Suppressor macrophage (primary cell): Measurements from ENCODE around the gene IBA57.

ENCODE experiments used
- DNase-seq, 4 experiments: peaks; one replicate each; pipeline ENCODE4 v3.0.0-alpha.2; 2020 to 2022

IBA57 gene

DNA sequence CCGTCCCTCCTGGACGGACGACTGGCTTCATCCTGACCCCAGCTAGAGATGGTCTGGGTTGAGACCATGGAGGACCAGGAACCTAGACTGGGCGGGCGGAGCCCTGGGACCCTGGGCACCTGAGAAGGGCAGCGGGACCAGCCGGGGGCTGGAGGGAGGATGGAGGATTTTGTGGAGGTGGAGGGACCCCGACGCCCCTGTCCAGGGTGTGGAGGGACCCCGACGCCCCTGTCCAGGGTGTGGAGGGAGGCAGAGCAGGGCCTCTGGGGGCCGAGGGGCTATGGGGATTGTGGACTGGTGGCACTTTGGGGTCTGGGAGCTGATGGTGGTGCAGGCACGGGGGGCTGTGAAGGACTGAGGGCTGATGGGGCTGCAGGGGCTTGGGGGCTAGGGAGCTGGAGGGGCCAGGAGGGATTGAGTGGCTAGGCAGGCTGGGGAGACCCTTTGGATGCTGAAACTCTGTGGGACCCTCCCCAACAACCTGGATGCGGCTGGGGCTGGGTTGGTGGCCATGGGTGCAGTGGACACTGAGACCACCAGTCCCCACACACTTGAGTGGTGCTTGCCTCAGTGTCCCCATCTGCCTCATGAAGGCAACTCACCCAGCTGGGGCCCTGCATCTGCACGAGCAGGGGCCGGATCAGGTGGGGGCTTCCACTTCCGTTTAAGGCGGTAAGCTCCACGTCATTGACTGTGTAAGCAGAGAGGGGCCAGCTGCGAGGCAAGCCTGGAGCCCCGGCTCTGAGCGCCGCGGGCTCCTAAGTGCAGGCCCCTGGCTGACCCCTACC is 8.5 kb upstream of the IBA57 start:
- DNase-seq = no peak

DNA sequence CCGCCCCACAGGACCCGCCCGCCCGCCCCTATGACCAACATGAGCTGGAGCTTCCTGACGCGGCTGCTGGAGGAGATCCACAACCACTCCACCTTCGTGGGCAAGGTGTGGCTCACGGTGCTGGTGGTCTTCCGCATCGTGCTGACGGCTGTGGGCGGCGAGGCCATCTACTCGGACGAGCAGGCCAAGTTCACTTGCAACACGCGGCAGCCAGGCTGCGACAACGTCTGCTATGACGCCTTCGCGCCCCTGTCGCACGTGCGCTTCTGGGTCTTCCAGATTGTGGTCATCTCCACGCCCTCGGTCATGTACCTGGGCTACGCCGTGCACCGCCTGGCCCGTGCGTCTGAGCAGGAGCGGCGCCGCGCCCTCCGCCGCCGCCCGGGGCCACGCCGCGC is 7.9 kb upstream of the IBA57 start:
- DNase-seq = no peak

DNA sequence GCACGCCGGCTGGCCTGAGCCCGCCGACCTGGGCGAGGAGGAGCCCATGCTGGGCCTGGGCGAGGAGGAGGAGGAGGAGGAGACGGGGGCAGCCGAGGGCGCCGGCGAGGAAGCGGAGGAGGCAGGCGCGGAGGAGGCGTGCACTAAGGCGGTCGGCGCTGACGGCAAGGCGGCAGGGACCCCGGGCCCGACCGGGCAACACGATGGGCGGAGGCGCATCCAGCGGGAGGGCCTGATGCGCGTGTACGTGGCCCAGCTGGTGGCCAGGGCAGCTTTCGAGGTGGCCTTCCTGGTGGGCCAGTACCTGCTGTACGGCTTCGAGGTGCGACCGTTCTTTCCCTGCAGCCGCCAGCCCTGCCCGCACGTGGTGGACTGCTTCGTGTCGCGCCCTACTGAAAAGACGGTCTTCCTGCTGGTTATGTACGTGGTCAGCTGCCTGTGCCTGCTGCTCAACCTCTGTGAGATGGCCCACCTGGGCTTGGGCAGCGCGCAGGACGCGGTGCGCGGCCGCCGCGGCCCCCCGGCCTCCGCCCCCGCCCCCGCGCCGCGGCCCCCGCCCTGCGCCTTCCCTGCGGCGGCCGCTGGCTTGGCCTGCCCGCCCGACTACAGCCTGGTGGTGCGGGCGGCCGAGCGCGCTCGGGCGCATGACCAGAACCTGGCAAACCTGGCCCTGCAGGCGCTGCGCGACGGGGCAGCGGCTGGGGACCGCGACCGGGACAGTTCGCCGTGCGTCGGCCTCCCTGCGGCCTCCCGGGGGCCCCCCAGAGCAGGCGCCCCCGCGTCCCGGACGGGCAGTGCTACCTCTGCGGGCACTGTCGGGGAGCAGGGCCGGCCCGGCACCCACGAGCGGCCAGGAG is 7.2 kb upstream of the IBA57 start:
- DNase-seq = no peak

DNA sequence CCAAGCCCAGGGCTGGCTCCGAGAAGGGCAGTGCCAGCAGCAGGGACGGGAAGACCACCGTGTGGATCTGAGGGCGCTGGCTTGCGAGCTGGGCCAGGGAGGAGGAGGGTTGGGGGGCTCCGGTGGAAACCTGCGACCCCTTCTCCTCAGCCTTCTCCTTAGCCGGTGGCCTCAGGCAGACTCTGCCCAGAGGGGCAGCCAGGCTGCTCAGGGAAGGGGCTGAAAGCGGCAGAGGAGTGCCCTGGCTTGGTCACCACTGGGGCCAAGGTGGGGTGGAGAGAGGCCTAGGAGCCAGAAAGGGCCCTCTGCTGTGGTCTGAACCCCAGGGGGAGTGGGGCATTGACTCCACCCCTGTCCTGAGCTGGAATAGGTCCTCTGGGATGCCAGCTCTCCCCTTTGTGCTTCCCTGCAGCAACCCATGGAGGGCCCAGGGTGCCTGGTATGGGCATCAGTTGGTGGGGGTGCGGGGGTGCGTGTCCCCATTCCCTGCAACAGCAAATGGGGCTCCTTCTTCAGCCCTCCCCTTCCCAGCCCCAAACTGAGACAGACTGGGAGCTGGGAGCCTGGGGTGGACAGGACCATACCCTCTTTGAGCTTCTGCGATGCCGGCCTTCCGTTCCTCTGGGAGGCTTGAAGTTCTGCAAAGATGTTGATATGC is 6.5 kb upstream of the IBA57 start:
- DNase-seq = no peak

DNA sequence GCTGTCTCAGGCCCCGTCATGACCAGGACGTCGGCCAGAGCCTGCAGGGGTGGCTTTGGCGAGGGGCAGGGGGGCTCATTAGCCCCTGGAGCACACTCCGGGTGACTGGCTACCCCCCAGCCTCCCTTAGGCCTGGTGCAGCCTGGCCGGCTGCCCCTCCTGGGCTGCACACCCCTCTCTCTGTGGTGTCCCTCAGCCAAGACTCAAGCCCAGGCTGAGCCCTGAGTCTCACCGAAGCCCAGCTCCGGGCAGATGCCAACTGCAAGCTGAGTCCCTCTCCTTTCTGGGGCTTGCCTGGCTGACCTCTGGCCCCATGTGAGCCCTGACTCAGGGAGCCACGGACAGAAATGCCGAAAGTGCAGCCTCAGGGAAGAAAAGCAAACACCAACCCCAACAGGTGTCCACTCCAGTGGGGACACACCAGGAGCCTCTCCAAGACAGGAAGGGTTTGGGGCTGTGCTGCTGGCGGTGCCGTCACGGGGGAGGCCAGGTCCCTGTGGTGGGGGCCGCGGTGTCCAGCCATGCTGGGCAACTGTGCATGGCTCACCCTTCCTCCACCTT is 5.3 kb upstream of the IBA57 start:
- no peak for DNase-seq

DNA sequence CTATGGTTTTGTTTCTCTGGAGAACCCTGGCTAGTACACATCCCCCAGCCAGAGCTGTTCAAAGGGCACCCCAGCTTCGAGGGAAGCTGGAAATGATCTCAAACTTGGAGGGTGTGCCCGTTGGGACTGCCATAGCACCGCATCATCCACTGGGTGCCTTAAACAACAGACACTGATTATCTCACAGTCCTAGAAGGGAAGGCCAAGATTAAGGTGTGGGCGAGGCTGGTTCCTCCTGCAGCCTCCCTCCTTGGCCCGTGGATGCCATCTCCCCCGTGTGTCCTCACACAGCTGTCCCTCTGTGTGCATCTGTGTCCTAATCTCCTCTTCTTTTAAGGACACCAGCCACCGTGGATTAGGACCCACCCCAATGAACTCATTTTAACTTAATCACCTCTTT is 4.2 kb upstream of the IBA57 start:
- DNase-seq = peak; percentile 48 to 71 (median 60)

DNA sequence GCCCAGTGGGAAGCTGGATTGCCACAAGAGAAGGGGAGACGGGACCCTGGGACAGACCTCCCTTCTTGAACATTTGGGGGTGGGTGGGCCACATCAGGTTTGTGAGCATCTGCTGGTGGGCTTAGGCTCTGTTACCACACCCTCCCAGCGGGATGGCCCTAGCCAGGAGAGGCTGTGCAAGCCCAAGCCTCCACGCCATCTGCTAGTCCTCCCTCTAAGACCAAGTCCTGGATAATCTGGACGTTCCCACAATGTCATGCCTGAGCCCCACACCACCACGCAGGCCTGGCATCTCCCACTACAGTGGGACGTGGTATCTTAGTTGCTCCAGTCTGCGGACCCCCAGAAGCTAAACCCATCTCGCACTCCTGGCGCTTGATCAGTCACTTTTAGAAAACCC is 3.7 kb upstream of the IBA57 start:
- no peak for DNase-seq

DNA sequence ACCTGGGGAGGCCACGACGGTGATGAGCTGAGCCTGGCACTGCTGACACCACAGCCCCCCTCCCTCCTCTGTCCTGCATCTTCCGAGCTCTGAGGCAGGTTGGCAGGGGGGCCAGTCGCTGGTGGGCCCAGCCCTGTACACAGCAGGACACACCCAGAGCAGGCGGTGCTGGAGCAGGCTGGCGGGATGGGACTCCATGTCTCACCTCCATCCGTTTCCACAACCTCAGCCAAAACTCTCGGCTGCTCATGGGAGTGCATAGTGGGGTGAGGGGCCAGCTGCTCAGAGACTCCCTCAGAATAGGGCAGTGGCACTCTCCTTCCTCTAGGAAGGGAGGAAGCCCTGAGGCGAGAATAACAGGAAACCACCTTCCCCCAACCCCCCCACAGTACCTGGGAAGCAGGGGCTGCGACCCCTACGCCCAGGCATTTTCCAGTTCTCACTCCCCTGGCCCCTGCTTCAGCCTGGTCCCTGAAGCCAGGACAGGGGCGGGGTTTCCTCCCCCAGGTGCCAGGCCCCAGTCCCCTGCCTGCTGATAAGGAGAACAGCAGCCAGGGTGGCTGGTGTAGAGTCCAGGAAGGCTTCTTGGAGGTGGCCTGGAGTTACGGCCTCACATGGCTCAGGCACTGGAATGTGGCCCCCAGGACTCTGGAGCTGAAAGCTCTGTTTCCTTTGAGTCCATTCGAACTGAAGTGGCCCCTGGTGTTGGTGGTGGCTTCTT is 3.2 kb upstream of the IBA57 start:
- no peak for DNase-seq

DNA sequence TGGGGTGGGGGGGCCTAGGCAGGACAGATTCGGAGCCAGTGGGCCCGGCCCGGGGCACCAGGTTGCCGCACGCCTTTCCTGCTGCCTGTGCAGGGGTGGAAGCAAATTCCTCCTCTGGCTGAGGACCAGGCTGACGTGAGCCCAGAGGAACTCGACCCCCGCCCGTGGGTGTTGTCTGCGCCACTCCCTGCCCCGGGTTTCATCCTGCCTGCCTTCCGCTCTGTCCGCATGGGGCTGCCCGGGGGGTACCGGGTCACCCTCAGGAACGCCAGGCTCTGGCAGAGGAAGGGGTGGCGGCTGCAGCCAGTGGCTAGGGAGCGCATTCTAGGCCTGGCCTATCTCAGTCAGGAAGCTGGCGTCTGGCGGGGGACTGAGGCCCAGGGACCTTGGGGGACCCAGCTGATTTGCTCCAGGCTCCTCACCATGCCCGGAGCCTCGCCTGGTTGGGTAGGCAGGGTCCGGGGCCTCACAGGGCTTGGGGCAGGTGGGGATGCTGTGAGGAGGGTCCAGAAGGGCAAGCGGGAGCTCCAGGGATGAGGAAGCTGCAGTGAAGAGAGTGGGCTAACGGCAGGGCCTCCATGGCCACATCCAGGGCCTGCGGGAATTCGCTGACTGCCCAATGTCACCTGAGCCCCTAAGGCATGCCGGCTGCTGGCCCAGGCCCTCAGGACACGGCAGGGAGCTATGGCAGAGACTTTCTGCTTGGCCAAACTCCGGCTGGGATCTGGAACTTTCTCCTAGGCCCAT is 2.4 kb upstream of the IBA57 start:
- DNase-seq = peak; percentile 40 to 65 (median 52)

DNA sequence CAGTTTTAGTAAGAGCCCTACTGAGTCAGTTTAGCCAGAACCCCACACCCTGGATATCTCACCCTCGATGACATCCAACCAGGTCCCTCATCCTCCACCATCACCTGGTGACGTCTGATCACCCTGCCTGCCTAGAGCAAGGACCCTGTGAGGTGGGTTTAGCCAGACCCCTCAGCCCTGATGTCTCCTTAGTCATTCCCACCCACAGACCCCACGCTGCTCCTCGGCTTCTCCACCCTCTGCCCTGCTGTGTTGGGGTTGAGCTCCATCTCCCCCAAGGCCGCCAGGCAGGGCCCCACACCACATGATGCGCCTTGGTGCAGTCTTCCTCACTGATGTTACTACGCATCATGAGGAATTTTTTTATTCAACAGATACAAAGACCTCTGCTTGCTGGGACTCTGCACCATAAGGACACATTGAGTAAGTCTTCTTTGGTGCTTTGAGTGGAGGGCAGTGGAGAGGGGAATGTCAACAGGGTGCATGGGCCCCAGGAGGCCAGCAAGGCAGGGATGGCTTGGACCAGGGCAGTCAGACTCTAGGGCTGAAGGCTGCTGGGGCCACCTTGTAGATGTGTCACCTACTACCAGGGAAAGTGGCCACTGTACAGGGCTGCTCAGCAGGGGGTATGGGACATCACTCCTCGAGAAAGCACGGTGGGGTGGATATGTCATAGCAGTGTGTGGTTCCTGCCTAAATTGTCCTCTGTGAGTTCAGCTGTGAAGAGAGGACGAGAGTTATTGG is 1.7 kb upstream of the IBA57 start:
- no peak for DNase-seq

DNA sequence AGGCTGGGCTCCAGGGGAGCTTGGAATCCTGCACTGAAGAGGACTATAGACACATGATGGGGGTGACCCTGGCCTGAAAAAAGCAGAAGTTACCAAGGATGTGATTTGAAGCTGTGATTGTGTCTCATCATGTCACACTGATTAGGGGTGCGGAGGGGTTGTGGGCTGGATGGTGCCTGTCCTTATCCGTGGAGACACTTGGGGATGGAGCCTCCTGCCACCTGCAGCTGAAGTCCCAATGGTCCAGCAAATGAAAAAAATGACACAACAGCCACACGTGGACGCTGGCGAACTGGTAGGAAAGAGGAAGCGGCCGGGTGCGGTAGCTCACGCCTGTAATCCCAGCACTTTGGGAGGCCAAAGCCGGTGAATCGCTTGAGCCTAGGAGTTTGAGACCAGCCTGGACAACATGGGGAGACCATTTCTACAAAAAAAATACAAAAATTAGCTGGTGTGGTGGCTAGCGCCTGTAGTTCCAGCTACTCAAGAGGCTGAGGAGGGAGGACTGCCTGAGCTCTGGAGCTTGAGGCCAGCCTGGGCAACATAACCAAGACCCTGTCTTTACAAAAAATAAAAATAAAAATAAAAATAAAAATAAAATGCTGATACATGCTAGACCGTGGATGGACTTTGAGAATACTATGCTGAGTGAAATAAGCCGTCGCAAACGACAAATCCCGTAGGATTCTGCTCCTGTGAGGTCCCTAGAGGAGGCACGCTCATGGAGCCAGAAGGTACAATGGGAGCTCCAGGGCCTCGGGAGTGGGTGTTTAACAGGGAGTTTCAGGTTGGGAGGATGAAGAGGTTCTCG is 838 bp upstream of the IBA57 start:
- peak; percentile 76 to 80 (median 76) for DNase-seq

DNA sequence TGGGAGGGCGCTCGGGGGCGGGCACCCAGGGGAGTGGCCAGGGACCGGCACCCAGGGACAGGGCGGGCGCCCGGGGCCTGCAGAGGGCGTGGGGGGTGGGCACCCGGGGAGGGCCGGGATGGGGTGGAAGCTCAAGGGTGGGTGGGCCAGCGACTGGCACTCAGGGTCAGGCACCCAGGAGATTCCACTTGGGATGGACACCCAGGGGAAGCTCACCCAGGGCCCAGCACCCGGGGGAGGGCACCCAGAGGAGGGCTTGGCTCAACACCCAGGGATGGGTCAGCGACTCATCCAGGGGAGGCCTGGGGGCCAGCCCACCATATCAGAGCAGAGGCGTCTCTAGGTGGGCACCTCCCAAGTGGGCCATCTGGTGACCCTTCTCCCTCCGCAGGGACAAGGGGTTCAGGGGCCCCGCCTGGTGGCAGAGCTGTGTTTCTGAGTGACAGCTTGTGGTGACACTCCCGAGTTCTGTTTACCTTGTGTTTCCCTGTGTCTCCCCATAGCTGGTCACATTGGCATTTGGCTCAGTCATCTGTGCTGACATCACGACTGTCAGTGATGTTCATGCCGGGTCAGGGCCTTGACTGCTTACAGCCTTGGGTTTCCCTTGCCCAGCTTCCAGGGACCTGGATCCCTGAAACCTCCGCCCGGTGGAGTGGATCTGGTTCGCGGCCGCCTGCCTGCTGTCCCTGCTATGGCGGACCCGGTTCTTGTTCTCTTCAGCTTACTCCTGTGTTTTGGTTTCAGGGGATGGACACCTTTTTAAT is 749 bp downstream of the IBA57 start:
- peak; percentile 76 to 91 (median 83) for DNase-seq

DNA sequence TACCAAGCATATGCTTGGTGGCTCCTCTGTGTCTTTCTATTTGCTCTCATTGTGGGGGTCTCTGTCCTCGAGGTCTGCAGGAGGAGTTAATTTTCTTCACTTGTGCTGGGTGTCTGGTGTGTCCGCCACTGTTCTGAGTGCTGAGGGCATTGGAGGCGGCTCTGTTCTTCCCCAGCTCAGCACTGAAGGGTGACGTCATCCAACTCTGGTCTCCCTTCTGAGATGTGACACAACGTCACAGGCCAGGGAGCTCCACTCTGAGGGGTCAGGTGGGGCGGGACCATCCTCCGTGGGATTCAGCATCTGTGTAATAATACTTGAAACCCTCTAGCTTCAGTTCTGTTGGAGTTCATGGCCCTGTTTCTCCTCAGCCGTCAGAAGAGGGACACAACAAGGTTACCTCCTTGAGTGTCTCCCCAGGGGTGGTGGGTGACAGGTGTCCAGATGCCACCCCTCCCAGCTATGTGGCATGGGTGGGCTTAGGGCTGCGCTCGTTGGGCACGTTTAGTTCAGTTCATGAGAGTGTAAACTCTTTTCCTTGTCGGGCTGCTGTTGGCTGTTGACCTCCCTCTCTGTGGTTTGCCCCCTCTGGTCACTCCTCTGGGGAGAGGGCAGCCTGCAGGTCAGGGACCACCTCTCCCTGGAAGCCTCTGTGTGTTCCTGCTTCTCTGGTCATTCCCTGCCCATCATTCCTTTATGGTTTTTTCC is 3.1 kb downstream of the IBA57 start:
- no peak for DNase-seq

DNA sequence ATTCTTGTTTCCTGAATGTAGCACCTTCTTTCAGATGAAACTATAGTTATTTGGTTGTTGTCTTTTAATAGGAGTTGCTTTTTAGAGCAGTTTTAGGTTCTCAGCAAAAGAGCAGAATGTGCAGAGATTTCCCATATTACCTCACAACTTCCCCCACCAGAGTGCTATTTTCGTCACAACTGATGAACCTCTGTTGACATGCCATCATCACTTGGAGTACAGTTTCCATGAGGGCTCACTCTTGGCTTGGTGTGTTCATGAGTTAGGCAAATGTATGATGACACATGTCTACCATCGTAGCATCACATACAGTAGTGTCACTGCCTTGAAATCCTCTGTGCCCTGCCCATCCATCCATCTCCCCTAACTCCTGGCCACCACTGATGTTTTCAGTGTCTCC is 3.7 kb downstream of the IBA57 start:
- peak in 3 of 4 experiments; percentile 34 to 76 (median 35) for DNase-seq

DNA sequence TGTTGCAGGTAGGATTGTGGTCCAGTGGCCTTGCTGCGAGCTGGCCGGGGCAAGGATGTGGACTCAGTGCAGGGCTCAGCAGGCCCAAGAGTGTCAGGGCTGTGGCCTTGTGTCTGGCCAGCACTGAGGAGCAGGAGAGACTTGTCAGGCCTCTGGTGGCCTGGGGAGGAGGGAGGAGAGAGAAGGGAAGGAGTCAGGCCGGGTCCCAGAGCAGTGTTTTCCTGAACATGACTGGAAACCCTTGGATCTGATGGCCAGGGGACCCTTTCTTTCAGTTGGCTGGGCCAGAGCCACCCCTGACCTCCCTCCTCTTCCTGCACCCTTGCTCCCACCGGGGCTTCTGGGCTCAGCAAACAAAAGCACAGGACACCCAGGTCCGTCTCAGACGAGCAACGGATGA is 5.1 kb downstream of the IBA57 start:
- no peak for DNase-seq

DNA sequence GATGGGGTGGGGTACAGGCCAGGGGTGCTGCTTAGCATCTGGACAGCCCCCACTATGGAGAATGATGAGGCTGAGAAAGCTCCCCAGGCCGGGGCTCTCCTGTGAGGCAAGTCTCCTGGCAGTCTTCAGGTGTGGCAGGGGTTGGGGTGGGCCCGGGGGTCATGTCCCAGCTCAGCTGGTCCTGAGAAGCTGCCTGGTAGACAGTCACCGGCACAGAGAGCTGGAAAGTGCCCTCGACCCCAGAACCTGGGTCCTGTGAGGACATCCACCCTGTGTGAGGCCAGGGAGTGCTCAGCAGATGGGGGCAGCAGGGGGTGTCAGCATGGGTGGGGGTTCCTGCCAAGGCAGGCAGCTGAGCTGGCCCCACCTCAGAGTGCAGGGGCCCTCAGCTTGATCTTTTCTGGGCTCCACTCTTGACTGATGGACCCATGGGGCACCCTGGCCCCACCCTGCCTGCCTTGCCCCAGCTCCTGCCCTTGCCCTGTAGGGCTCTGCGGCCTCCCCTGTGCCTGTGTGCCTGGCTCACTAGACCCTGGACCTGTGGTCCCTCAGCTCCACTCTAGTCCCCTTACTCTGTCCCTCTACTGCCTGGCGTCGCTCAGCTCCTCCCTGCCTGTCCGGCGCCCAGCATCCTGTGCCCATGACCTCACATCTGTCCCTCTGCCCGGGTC is 5.8 kb downstream of the IBA57 start:
- no peak for DNase-seq

DNA sequence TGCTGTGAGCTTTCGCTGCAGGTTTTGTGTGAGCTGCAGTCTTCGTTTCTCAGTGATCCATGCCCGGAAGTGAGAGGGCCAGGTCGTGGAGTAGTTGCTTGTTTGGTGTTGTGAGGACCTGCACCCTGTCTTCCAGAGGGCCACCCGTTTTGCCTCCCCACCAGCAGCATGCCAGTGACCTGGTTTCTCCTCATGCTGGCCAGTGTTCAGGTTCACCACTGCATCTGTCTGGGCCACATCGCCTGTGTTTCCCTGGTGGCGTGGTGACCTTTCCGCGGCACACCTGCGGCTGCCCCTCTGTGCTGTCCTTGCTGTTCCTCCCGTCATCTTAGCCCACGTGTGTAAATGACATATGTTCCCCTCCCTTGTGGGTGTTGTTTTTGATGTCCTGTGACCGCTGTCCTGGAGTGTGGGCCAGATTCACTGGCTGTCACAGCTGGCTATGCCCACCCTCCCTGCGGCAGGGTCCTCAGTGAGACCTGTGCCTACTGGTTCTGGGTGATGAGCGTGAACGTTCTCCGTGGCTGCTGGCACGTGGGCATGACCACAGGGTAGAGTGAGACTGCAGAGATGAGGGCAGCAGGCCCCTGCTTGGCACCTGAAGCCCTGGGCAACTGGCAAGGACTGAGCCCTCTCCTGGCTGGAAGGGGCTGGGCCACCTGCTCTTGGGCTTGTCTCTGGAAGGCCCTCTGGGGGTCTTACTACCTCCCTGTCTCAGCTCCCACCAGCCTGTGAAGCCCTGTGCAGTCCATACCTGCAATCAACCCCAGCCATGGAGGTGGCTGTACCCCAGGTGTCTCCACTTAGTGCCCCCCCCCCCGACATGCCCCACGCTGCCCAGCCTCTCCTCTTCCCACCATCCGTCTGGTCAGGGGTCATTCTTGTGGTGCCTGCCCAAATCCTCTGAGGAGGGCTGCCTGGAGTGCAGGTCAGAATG is 7.3 kb downstream of the IBA57 start:
- DNase-seq = no peak
